RCC 7860 (cell line): ENCODE measurements around the gene MYO18A.

Experiments used
- DNase-seq: peaks from one replicate; pipeline ENCODE4 v3.0.0-alpha.2; 2015; ENCODE audit warnings: low spot score
- FAIRE-seq: peaks from 2 replicates; lab custom pipeline; 2012; peaks lifted over from hg19 to GRCh38; lab: Jason Lieb, UNC

The MYO18A gene

GRCh38 chr17:29084541-29085146, 95.6 kb downstream of the MYO18A start:
- FAIRE-seq (no peak), DNase-seq (no peak)

GRCh38 chr17:29080965-29081364, 99.2 kb downstream of the MYO18A start:
- no peak for FAIRE-seq
- DNase-seq = no peak

GRCh38 chr17:29080323-29080722, 99.9 kb downstream of the MYO18A start:
- FAIRE-seq (no peak), DNase-seq (no peak)

- no peak for DNase-seq
- no peak for FAIRE-seq
Measured at GRCh38 chr17:29079887-29080286, 100.3 kb downstream of the MYO18A start.

DNA sequence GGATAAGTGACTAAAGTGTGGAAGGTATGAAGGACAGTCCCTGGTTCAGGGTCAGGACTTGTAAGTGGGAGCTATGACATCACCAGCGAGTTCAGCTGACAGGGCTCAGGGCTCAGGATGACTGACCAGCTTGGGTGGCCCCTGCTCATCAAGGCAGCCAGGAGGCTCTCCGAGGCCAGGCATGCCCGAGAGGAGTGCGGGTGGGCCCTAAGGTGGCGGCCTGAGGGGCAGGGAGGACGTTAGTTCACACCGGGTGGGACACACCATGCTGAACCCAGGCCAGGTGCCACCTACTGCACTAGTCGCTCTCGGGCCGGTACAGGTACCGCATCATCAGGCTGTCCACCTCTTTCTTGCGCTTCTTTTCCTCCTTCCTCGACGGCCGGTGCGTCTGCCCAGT, 100.8 kb downstream of the MYO18A start:
- no peak for FAIRE-seq
- no peak for DNase-seq

- FAIRE-seq (no peak), DNase-seq (no peak)
Measured at GRCh38 chr17:29078183-29079045, 101.8 kb downstream of the MYO18A start.

GRCh38 chr17:29077320-29077719, 102.9 kb downstream of the MYO18A start:
- no peak for FAIRE-seq
- DNase-seq = no peak

DNA sequence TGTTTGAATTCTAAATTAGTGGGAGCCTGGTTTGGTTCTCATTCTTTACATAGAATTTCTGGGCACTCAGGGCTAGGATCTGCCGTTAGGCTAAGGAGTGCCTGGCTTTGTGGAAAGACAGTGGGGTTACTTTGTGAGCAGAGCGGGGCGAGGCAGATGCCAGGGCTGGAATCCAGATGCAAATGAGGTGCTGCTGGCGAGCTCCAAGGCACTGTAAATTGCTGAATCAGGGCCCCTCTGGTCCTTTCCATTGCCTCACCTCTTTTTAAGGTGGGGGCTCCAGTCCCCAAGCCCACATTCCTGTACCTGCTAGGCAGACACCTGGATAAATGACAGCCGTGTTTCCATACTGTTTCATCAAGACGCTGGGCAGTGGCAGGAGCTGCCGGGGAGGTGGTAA, 103.5 kb downstream of the MYO18A start:
- FAIRE-seq (no peak), DNase-seq (no peak)

DNA sequence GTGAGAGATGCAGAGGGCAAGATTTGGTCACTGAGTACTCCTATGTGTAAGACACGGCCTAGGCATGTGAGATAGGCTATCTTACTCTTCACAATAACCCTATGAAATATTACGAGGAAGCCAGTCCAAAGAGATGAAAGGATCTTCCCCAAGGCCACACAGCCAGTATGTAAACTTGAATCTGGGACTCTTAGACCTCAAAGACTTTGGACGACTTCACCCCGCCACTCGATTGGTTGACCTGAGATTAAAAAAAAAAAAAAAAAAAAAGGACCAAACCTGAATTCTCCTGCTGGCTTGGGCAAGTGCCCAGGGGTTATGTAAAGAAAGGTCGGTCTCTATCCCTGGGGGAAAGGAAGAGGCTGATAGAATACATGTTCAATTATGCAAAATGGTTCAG, 104.1 kb downstream of the MYO18A start:
- DNase-seq = no peak
- FAIRE-seq = no peak

GRCh38 chr17:29074488-29074887, 105.7 kb downstream of the MYO18A start:
- DNase-seq = no peak
- no peak for FAIRE-seq

DNA sequence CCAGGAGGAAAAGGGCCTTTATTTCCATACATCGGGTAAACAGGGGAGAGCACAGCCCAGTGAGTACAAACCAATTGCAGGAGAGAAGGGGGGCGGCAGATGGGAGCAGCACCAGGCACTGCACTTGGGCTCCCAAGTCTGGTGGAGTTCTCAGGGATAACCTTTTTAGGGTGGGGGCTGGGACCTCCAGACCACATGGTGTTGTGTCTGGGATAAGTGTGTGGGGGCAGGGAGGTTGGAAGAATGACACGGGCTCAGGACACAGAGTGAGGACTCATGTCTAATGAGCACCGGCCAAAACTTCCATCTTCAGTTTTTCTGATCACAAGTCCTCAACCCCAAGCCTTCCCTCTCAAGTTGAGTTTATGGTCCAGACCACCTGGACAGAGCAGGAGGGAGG, 106.7 kb downstream of the MYO18A start:
- FAIRE-seq = no peak
- no peak for DNase-seq

- FAIRE-seq (no peak), DNase-seq (no peak)
Measured at GRCh38 chr17:29073045-29073444, 107.2 kb downstream of the MYO18A start.

DNA sequence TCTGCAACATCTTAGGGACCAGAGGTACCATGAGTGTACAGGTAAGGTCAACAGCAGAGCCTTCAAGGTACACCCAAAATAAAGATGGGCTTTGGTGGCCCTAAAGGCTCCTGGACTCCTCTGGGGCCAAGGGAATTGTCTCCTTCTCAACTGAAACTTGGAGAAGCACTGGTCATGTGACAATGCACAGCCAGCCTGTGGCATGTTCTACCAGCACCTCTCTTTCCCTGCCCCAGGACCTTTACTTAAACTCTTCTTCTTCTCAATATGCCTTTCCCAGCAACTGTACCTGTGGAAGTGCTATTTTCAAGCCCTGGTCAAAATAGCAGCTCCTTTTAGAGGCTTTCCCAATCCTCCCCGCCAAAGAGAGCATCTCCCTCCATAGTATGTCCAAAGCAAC, 108.9 kb downstream of the MYO18A start:
- no peak for DNase-seq
- FAIRE-seq = no peak

DNA sequence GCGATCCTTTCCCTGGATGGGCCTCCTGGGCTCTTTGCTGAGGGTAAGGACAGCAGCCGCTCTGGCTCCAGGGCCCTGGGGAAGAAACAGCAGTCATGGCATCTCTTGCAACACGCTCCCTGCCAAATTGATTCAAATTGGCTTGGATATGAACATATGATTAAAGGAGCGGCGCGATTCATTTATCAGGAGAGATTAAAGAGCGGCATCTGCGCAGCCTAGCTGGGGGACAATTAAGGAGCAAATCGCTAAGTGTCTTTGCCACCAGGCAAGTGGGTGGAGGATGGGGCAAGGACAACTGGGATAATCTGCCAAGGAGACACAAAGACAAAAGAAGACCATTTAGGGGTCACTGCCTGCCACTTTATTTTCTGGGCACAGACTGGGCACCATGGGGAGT, 109.4 kb downstream of the MYO18A start:
- no peak for DNase-seq
- no peak for FAIRE-seq

GRCh38 chr17:29070308-29070707, 109.9 kb downstream of the MYO18A start:
- FAIRE-seq (no peak), DNase-seq (no peak)

GRCh38 chr17:29069526-29070041, 110.6 kb downstream of the MYO18A start:
- no peak for FAIRE-seq
- no peak for DNase-seq

GRCh38 chr17:29068818-29069217, 111.4 kb downstream of the MYO18A start:
- no peak for DNase-seq
- FAIRE-seq = no peak

DNA sequence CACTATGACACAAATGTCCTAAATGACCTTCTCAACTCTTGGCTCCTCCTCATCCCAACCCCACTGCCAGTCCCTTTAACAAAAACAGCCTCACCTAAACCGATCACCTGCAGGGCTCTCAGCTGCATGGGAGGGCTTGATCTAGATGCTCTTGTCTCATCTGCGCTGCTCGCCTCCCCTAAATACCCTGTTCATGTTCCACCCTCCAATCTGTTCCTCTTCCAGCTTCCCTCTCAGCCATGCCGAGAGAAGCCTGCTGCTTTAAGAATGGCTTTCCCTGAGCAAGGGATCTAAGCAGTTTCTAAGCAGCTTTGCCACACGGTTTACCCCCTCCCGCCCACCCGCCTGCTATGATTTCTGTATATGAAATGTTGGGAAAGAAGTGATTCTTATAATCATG, 113.6 kb downstream of the MYO18A start:
- no peak for FAIRE-seq

GRCh38 chr17:29066047-29066446, 114.2 kb downstream of the MYO18A start:
- FAIRE-seq = no peak
- DNase-seq = no peak

More for the DNA sequence above, 113.6 kb downstream of the MYO18A start:
- DNase-seq = no peak

- FAIRE-seq = no peak
- DNase-seq = no peak
Measured at GRCh38 chr17:29063992-29064391, 116.2 kb downstream of the MYO18A start.

DNA sequence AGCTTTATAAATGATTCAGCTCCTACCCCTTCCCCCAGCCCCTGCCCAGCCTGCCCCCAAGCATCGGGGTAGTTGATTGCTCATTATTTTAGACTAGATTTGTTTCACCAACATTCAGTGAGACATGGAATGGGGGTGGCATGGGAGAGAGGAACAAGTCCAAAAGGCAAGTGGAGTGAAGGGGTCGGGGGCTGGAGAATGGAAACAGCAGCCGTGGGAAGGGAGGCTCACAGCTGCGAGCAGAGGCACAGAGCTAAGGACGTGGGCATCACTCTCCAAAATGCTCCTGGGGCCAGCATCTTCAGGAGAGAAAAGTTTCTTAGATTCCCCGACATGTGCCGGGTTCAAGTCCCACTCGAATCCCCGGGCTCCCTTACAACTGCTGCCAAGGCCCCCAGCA, 118.0 kb downstream of the MYO18A start:
- FAIRE-seq (no peak), DNase-seq (no peak)

DNA sequence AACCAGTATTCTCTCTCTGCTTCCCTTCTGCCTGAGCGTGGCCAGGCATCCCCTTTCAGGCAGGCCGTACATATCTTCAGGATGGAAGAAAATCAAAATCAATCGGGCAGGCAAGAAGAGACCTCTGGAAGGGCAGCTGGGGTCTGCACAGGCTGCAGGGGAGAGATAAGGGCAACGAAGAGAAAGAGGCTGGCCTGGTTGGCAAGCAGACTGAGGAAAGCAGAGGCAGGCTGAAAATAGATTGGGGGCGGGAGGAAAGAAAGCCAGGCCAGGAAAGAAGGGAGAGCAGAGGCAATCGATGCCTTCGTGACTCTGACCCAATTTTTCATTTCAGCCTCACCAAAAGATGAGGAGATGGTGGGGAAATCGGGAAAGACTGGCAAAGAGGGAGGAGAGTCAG, 119.2 kb downstream of the MYO18A start:
- DNase-seq (no peak), FAIRE-seq (no peak)
